GM19438 (cell line): ENCODE data around the gene GRIA2.
"Not testable (repeated sequence)": the region's sequence is repeated elsewhere in the genome, so short reads cannot be mapped to it uniquely, and the experiment has no call there.

Experiments
- ATAC-seq: cut with Tn5 transposase; IDR thresholded peaks from one replicate; pipeline ENCODE4 v1.9.1; 2021; ENCODE audit warnings: low read depth; ENCODE audit not compliant: unreplicated experiment

GRIA2 gene

DNA sequence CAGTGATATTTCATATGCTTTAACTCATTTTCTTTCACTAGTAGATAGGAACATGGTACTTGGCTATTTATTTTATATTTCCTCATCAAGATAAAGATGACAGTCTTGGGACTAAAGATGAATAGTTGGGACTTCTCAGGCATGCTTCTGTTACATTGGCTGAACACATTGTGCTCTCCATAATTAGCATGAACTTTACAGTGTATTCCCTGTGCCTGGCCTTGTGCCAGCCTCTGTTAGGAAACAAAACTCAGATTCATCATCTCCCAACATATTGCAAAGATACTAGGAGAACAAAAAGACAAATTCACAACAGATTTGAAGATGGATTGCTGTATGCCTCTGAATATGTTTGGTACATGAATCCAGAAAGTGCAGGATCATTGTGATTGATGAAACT, 26.4 kb downstream of the GRIA2 start:
- ATAC-seq, result no peak

DNA sequence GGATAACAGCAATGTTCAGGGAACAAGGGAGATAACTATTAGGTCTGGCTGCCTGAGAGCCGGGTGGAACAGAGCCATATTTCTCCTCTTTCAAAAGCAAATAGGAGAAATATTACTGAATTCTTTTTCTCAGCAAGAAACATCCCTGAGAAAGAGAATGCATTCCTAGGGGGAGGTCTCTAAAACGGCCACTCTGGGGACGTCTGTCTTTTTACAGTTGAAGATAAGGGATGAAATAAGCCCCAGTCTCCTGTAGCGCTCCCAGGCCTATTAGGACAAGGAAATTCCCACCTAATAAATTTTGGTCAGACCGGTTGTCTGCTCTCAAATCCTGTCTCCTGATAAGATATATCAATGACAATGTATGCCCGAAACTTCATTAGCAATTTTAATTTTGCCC, 37.6 kb downstream of the GRIA2 start:
- ATAC-seq, result not testable (repeated sequence)

DNA sequence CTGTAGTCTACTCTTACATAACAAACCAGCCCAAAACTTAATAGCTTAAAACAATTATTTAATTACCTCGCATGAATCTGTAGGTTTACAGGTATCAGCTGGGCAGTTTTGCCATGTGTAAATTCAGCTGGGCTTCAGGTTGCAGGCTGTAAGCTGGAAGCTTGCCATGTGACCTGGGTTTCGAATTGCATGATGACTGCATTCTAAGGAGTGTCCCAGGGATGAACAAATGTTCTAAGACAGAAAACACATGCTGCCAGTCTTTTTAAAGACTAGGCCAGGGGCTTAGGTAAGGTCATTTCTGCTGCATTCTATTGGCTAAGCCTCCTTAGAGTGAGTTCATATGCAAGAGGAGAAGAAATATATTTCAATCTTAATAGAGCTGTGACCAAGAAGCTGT, 44.8 kb downstream of the GRIA2 start:
- ATAC-seq, result no peak

DNA sequence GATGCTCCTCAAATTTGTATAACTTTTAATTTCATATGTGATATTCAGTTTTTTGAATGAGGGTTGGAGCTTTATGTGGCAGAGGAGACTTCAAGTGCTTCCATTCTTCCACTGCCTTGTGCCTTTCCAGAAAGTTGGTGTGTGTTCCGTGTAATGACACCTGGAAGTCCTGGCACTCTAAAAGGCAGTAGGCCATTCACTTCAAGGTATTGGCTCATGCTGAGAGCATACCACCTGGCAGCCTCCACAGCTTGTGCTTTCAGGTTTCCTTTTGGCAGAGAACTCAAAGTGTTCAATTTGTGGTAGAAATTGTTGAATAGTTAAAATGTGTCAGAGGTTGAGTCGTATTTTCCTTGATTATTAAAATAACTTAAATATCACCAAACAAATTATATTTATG, 49.6 kb downstream of the GRIA2 start:
- no peak for ATAC-seq

DNA sequence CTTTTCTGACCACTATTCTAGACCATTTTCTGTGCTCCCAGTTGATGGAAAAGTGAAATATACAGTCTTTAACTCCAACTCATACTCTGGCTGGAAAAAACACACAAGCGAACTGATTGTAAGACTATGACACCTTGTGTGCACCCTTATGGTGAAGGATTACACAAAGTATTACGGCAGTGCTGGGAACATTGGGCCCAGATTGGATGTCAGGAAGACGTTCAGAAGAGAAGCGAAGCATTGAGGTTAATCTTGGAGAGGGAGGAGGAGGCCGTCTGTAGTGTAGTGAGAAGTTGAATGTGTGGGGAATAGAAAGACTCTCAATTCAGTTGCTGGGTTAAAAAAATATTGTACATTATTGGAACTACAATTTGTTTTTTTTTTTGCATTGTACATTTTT, 50.0 kb downstream of the GRIA2 start:
- ATAC-seq, result no peak

DNA sequence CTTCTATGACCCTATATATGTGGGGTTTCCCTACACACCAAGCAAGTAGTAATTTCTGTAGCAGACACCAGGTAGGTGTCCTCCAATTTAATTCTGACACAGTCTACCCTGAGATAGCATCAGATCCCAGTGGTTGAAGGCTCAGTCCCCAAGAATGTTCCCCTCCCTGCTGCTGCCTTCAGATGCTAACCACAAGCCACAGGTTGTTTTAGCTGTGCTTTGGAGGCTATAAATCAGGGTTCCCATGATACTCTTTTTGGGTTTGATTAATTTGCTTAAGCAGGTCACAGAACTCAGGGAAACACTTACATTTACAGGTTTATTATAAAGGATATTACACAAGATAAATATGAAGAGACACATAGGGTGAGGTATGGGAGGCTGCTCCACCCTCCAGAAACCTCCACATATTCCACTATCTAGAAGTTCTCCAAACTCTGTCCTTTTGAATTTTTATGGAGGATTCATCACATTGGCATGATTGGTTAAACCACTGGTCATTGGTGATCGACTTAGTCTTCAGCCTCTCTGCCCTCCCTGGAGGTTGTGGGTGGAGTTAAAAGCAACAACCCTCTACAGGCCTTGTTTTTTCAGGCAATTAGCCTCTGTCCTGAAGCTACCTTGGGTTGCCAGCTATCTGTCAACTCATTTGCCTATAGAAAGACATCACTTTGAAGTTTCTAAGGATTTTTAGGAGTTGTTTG, 50.8 kb downstream of the GRIA2 start:
- ATAC-seq, result no peak

DNA sequence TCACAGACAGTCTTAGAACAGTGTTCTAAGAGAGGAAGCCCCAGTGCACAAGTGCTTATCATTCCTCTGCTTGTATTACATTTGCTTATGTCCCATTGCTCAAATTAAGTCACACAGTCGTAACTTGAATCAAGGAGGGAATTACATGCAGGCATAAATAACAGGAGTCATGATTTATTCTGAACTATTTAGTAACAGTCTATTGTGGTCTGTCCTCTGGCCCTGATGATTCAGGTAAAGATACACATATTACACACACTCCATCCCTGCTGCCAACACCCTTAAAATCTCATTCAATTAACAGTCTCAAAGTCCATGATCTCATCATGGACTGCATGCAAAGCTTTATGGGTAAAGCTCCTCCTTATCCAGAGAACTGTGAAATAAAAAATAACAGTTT, 60.1 kb downstream of the GRIA2 start:
- no peak for ATAC-seq

DNA sequence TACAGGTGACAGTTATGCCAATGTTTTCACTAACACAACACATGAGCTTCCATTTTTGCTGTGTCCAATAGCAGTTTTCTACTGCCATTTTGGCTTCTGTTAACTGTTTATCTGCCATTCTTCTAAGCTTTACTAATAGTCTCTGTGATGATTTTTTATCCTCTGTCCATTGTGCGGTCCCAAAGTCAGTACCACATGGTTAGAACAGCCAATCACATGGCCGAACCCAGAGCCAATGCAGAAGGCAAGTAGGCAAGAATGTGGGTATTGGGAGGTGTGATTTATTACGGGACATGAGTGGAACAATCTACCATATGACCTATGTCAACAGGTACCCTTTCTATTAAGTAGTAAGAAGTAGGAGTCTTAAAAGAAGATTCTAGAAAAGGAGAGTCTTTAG, 61.5 kb downstream of the GRIA2 start:
- no peak for ATAC-seq

DNA sequence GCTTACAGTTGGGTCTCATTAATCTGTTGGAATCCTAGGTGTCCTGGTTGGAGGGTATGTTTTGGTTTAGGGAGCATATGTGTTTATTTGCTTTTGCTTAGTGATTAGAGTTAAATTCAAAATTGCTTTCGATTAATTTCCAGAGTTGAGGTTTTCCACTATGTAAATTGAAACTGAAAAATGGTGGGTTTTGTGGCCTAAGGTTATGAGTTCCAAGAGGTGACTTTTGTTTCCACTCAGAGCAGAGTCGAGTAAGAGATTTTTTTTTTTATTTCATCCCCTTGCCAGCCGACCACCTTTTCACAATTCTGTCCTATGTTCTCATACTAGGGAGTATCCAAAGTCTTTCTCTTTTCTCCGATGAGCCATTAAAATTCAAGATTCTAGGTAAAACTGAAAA, 66.9 kb downstream of the GRIA2 start:
- ATAC-seq, result no peak

DNA sequence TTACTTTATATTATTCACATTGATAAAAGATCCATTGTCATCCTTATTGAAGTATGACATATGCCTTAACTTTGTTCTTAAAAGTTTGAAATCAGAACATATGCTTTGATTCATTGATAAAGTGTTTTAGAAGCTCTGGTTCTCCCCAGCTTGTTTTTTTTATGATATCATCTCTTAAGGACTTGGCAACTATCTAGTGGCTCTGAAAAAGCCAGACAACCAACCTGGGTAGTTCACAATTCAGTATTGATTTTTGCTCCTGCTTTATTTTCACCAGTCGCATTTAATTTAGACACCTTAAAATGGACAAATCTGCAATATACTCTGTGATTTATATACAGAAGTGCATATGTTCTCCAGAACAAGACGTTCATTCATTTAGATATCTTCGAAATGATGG, 70.1 kb downstream of the GRIA2 start:
- ATAC-seq, result no peak

DNA sequence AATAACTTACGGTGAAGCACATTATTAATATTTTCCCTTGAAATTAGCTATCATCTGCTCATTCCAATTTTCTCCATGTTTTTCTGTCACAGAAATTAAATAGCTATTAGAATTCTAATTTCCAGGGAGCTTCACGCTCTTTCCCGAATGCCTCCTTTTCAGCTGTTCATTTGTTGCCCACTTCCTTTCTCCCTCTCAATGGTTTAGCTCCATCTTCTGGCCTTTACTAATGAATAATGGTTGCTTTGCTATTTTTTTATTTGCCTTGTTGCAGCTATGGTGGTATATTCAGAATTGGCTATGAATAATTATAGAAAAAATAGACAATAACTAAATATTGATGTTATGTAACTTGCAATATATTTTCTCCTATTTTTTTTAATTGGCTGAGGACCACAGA, 70.5 kb downstream of the GRIA2 start:
- no peak for ATAC-seq

DNA sequence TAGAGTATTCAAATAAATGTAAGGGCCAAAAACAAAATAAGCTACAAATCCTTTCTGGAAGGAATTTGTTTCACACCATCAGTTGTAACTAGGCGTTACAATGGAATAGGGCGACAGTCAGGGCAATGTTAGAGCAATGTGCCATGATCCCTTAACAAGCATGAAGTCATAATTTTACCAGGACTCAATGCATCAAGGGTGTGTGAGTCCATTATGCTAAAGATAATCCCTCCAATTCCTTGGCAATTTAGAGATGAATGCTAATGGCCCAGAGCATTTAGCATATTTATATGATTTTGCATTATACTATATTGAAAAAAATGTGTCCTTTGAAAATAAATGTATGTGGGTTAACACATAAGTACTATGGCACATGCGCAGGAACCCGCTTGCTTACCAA, 73.1 kb downstream of the GRIA2 start:
- ATAC-seq, result no peak

DNA sequence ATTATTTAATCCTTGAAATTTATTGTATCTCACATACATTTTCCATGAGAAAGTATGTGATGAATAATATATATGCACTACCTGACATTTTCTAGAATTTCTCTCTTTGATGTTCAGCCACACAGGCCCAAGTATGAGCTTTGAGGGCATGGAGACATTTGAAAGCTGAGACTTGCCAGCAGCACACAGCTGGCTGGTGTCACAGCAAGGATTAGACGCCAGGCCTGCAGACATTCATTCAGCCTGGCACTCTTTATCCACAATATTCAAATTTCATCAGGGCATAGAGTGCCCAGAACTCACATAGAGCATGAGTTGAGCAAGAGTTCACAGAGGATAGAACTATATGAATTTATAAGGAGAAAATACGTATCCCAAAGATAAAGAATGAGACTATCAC, 74.0 kb downstream of the GRIA2 start:
- no peak for ATAC-seq

DNA sequence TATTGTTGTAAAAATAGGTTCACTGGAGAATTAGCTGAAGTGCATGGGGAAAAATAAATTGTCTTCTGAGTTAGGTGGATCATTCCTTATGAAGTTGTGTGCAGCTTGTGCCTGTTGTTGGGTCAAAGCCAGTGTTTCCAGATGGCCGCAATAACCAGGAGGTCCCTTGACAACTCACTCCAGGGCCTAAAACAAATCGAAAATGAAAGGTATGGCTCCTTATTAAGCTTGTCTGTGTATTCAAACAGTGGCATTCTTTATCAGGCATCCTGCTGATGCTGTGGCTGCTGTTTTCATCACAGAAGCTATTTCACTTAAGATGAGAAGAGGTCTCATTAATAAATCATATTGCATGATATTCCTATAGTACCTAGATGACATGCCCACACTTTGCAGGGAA, 80.2 kb downstream of the GRIA2 start:
- ATAC-seq, result no peak

DNA sequence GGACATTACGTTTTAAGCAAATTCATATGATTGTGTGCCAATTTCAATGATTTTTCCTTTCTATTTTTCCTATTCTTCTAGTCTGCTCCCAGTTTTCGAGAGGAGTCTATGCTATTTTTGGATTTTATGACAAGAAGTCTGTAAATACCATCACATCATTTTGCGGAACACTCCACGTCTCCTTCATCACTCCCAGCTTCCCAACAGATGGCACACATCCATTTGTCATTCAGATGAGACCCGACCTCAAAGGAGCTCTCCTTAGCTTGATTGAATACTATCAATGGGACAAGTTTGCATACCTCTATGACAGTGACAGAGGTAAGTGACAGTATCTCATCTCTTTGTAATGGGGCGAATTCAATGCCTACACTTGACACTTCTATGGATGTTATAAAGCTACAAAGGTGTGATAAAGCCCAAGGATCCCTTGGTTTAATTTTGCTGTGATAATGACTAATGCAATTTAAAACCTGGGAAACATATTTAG, 83.0 kb downstream of the GRIA2 start:
- ATAC-seq, result no peak

DNA sequence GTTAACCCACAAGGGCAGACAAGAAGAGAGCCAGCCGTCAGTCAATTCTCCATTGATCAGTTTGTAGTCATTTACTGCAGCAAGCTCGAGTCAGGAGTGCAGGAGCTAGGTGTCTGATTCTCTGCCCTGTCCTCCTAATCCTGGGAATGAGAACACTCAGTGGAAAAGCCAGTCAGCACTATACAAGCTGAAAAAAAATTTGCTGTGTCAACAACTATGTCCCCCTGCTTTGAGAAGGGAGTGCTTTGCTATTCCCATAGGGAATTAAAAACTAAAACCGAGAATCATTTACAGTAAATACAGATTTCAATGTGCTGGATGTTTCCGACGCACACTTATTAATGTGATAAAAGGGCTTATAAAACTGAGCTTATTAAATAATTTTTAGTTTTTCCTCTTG, 84.2 kb downstream of the GRIA2 start:
- no peak for ATAC-seq

DNA sequence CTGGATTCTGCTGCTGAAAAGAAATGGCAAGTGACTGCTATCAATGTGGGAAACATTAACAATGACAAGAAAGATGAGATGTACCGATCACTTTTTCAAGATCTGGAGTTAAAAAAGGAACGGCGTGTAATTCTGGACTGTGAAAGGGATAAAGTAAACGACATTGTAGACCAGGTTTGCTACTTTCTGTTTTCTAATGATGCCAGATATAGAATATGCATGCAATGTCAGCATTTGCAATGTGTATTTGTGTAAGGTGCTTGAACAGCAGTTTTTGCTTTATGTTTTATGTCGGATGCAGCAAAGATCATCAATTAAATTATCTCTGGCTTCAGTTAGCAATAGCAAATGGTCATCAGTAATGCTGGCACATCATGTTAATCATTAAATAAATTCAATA, 92.2 kb downstream of the GRIA2 start:
- no peak for ATAC-seq

DNA sequence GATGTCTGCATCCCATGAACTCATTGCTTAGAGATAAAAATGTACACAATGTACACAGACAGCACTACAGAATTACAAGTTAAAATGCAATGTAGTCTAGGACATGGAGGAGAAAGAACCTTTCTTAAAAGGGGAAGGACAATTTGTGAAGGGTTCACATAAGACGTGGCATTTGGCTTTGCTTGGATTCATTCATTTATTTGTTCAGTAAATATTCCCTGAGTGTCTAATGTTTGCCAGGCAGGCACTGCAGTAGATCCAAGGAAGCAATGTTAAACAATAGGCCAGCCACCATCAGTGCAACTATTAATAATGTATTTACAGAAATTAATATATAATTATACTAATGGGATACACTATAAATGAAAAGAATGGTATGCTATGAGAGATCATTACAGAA, 94.4 kb downstream of the GRIA2 start:
- ATAC-seq, result no peak

DNA sequence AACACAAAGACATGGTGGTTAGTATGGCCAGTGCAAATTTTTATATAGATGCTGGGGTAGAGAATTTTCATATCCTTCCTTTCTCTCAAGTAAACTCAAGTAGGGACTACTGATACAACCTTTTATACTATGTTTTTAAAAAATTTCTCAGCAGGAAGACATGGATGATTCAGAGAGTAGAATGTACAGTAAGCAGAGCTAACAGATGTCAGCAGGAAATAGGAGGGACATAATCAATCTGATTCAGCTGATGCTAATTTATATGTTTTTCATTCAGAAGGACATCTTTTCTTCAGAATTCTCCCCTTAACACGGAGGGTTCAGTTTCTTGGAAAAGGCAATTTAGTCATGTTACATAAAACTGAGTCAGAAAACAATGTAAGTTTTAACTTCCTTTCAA, 95.4 kb downstream of the GRIA2 start:
- ATAC-seq, result no peak

DNA sequence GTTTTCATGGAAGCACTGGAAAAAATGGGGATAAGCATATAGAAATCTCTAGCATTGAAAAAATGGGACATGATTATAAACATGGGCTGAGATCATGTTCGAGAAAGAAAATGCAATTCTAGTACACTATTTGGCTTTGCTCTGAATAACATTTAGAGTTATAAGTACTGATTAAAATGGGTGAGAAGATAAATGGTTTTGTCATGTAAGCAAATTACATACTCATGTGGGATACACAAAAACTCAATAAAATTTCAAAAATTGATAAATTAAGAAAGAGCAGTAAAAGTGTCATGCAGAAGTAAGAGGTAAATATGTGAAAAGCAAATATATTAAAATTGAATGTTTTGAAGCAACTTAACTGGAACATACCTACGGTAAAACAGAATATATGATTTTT, 99.6 kb downstream of the GRIA2 start:
- ATAC-seq, result no peak

DNA sequence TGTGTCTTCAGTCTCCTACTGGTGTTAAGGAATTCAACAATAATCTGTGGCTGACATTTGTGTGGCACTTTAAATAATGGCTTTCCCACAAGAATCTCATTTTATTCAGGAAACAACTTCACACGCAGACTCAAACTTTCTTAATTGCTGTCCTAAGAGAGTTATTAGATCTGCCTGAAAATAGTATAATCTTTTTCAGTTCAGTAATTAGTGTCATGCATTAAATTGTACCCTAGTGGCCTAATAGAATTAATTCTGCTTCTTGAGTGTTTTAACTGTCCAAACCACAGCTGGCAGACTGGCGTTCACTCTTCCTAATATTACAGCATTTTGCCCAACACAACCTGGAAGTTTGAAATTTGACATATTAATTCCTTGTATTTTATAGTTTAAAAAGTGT, 107.1 kb downstream of the GRIA2 start:
- no peak for ATAC-seq

DNA sequence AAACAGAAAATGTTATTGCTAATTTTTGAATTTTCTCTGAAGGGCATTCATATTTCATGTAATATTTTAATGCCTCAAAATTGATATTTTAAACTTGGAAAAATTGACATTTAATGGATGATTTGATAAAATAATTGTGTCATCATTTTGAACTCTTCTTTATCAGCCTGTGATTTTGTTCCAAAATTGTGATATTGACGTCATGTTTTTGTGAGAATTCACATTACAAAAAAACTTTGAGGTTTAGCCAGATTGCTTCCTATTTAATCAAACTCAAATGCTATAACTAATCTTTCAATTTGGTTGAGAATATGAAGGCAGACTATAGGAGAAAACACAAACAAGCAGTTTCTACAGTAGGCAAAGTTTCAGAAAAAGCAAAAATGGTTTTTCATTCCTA, 137.4 kb downstream of the GRIA2 start:
- ATAC-seq, result no peak

DNA sequence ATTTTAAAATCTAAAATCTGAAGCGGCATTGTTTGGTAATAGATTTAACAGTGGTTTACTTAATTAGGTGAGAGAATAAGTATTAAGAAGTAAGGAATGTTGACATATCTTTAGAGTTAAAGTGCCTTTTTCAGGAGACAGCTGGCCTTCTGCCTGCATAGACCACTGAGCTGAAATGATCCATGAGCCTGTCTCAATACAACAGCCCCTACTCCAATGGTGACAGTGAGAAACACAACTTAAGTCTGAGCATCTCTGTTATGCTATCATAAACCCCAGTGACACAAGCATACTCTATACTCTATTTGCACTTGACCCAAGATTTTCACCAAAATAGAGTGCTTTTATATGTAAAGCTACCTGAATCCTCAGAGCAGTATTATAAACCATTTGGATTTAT, 137.9 kb downstream of the GRIA2 start:
- ATAC-seq, result no peak
